Measurements from ENCODE around the gene KCNAB2.

- TF ChIP-seq CTCF (IDR thresholded peaks at IDR 0.05) (no peak), POLR2A (IDR thresholded peaks at IDR 0.05) (no peak)
Measured at GRCh38 chr1:6056572-6056948, 10.9 kb downstream of the KCNAB2 start.

Measured in Peyer's patch (tissue), 4 donors.